ENCODE measurements around the gene HMCN1.

DNA sequence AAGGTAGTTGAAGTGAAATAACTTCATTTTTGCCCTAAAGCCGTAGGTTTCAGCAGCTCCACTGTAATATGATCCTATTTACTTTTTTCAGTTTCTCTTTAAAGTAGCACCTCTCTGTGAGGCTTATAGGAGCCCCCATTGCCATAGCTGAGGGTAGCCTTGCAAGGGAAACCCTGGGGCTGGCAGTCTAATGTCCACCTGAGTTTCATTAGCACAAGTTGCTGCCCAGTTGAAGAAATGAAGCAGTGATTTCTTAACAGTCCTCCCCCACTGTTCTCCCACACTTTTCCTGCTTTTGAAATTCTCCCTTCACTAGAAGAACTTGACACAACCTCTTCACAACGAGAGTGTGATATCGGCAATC is 1.5 kb downstream of the HMCN1 start:
- no peak for TF ChIP-seq CTBP1 (IDR thresholded peaks at IDR 0.05; ENCODE audit: borderline replicate concordance)
- no peak for TF ChIP-seq ARNT (IDR thresholded peaks at IDR 0.05)
- no peak for TF ChIP-seq FOXM1 (IDR thresholded peaks at IDR 0.05; ENCODE audit: borderline replicate concordance)
- no peak for TF ChIP-seq SUZ12 (IDR thresholded peaks at IDR 0.05)
- TF ChIP-seq SP1 (IDR thresholded peaks at IDR 0.05): no peak
- TF ChIP-seq BHLHE40 (IDR thresholded peaks at IDR 0.05; ENCODE audit: borderline replicate concordance): no peak
- TF ChIP-seq FOXK2 (IDR thresholded peaks at IDR 0.05): no peak
